Measurements from ENCODE around the gene BCL7A. TPM values are rescaled to one million over a fixed set of nuclear protein-coding genes. Genes with fewer than 3 reads are reported as not detected.
"Not testable (repeated sequence)": the region's sequence is repeated elsewhere in the genome, so short reads cannot be mapped to it uniquely, and the experiment has no call there.

The BCL7A gene
- total RNA-seq, 2 experiments from 2014 or later: 6.2 to 8.1 TPM

- CTCF ChIA-PET: interaction anchor here (1.7 kb wide), 1 partner anchor 24 kb away, joined by 4 read pairs; no protein-coding TSS in a partner anchor
- no peaks in the 10 kb centered on the region for H3K9me3 Mint-ChIP-seq (ENCODE audit: insufficient read depth)
- H3K4me1 Mint-ChIP-seq (ENCODE audit: low read depth): peaks cover 20% of the 10 kb centered on the region
- no peaks in the 10 kb centered on the region for H3K27me3 Mint-ChIP-seq (ENCODE audit: low read depth)
- no peak for ATAC-seq
- POLR2A ChIA-PET: interaction anchor here (0.6 kb wide), 1 partner anchor 251 kb away, joined by 4 read pairs; no protein-coding TSS in a partner anchor
- H3K36me3 Mint-ChIP-seq (ENCODE audit: low read depth): no peaks in the 10 kb centered on the region
- no peak overlapping the region for H3K4me3 Mint-ChIP-seq
- no peak overlapping the region for H3K27ac Mint-ChIP-seq
- DNase-seq: no peak
These were observed 8.8 kb downstream of the BCL7A start for GRCh38 chr12:122030424-122031035.

DNA sequence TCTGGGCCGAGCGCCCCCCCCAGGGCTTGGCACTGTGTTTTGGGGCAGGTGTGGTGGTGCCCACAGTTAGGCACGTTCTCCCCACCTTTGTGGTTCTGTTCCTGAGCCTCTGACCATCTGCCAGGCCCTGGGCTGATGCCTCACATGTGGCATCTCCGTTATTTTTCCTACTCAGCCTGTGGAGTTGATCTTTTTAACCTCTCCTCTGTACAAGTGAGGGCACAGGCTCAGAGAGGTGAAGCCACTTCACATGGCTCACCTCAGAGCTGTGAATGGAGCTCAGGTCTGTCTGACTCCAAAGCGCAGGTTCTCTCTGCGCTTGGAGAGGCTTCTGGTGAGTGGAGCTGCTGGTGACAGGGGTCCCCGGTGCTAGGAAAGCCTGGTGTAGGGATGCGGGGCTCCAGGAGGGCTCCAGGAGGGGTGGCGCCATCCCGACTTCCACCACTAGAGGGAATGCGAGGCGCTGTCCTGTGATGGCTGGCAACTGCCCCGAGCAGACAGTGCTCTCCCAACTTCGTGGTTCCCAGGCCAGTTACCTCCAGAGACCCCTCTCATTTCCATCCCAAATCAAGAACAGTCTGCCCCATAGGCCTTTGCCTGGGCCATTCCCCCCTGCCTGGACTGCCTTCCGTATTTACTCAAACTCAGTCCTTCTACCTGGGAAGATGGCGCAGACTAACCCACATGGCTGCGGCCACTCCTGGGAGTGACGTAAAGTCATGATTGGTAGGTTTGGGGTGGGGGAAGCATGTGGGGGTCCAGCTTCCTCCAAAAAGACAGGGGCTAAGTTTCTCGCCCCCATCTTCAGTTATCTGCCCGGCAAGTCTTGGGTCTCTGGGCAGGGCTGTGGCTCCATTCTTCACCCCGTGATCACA lies 9.9 kb downstream of the BCL7A start:
- Mint-ChIP-seq H3K9me3 (ENCODE audit: insufficient read depth) (no peaks in the 10 kb centered on the region), H3K27me3 (ENCODE audit: low read depth) (no peaks in the 10 kb centered on the region), H3K4me1 (ENCODE audit: low read depth) (peaks cover 20% of the 10 kb centered on the region), H3K36me3 (ENCODE audit: low read depth) (peaks cover 4% of the 10 kb centered on the region), H3K27ac (no peak overlapping the region), H3K4me3 (no peak overlapping the region)
- DNase-seq (peak; percentile 67), ATAC-seq (peak; percentile 82)
- CTCF ChIA-PET: interaction anchor here (1.0 to 1.3 kb wide), 4 partner anchors 11 to 162 kb away, joined by 3 read pairs; no protein-coding TSS in a partner anchor
- POLR2A ChIA-PET: interaction anchor here (1.1 kb wide), 1 partner anchor 8 kb away, joined by 3 read pairs; no protein-coding TSS in a partner anchor

- POLR2A ChIA-PET: interaction anchor here (1.1 kb wide), 1 partner anchor 9 kb away, joined by 3 read pairs; no protein-coding TSS in a partner anchor
- Mint-ChIP-seq H3K27ac (no peak overlapping the region), H3K4me3 (no peak overlapping the region), H3K27me3 (ENCODE audit: low read depth) (no peaks in the 10 kb centered on the region), H3K4me1 (ENCODE audit: low read depth) (peaks cover 20% of the 10 kb centered on the region), H3K36me3 (ENCODE audit: low read depth) (peaks cover 7% of the 10 kb centered on the region), H3K9me3 (ENCODE audit: insufficient read depth) (no peaks in the 10 kb centered on the region)
- DNase-seq (no peak), ATAC-seq (no peak)
- CTCF ChIA-PET: no interaction called here
These were observed 10.9 kb downstream of the BCL7A start for GRCh38 chr12:122032580-122032979.

GRCh38 chr12:122035292-122035691 lies 13.6 kb downstream of the BCL7A start:
- no peak for DNase-seq
- H3K27me3 Mint-ChIP-seq (ENCODE audit: low read depth): no peaks in the 10 kb centered on the region
- ChIA-PET CTCF (no interaction called here), POLR2A (no interaction called here)
- H3K27ac Mint-ChIP-seq: no peak overlapping the region
- peaks cover 7% of the 10 kb centered on the region for H3K36me3 Mint-ChIP-seq (ENCODE audit: low read depth)
- no peaks in the 10 kb centered on the region for H3K4me1 Mint-ChIP-seq (ENCODE audit: low read depth)
- H3K9me3 Mint-ChIP-seq (ENCODE audit: insufficient read depth): no peaks in the 10 kb centered on the region
- H3K4me3 Mint-ChIP-seq: no peak overlapping the region
- no peak for ATAC-seq

- Mint-ChIP-seq H3K4me3 (no peak overlapping the region), H3K27me3 (ENCODE audit: low read depth) (no peaks in the 10 kb centered on the region), H3K9me3 (ENCODE audit: insufficient read depth) (no peaks in the 10 kb centered on the region), H3K27ac (no peak overlapping the region), H3K4me1 (ENCODE audit: low read depth) (no peaks in the 10 kb centered on the region), H3K36me3 (ENCODE audit: low read depth) (peaks cover 7% of the 10 kb centered on the region)
- POLR2A ChIA-PET: no interaction called here
- ATAC-seq: no peak
- DNase-seq: no peak
- CTCF ChIA-PET: interaction anchor here (2.5 kb wide), 1 partner anchor 87 kb away, joined by 12 read pairs; no protein-coding TSS in a partner anchor
These were observed 14.5 kb downstream of the BCL7A start for GRCh38 chr12:122036153-122036552.

GRCh38 chr12:122040579-122041386 lies 19.1 kb downstream of the BCL7A start:
- Mint-ChIP-seq H3K4me1 (ENCODE audit: low read depth) (no peaks in the 10 kb centered on the region), H3K4me3 (no peak overlapping the region), H3K9me3 (ENCODE audit: insufficient read depth) (no peaks in the 10 kb centered on the region), H3K27me3 (ENCODE audit: low read depth) (no peaks in the 10 kb centered on the region), H3K36me3 (ENCODE audit: low read depth) (peaks cover 10% of the 10 kb centered on the region), H3K27ac (no peak overlapping the region)
- ChIA-PET CTCF (no interaction called here), POLR2A (no interaction called here)
- no peak for ATAC-seq
- DNase-seq: no peak

- ATAC-seq; DNase-seq; H3K27ac Mint-ChIP-seq; H3K9me3 Mint-ChIP-seq (ENCODE audit: insufficient read depth); H3K27me3 Mint-ChIP-seq (ENCODE audit: low read depth); H3K4me3 Mint-ChIP-seq; POLR2A ChIA-PET; H3K36me3 Mint-ChIP-seq (ENCODE audit: low read depth); H3K4me1 Mint-ChIP-seq (ENCODE audit: low read depth): not testable (repeated sequence)
- CTCF ChIA-PET: interaction anchor here (1.0 kb wide), 1 partner anchor 13 kb away, joined by 3 read pairs; no protein-coding TSS in a partner anchor
These were observed 19.8 kb downstream of the BCL7A start for GRCh38 chr12:122041458-122041857.

DNA sequence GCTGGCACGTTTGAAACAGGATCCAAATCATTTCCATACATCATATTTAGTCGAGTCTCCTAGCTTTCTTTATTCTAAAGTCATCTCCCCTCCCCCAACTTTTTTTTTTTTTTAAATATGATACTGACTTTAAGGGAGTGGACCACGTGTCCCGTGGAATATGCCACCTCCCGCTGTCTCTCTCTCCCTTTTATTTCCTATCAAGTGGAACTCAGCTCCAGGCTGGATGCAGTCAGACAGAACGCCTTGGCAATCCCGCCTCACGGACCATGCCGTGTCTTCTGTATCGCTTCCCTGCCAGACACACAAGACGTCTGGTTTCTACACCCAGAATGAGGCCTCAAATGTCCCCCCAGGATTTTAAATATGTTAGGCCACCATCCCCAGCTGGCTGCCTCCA lies 21.2 kb downstream of the BCL7A start:
- H3K27me3 Mint-ChIP-seq (ENCODE audit: low read depth): no peaks in the 10 kb centered on the region
- peaks cover 4% of the 10 kb centered on the region for H3K36me3 Mint-ChIP-seq (ENCODE audit: low read depth)
- ChIA-PET POLR2A (no interaction called here), CTCF (interaction anchor here (0.6 to 1.4 kb wide), 5 partner anchors 11 to 127 kb away, joined by 3 to 4 read pairs (median 3); no protein-coding TSS in a partner anchor)
- DNase-seq (no peak), ATAC-seq (no peak)
- H3K4me1 Mint-ChIP-seq (ENCODE audit: low read depth): no peaks in the 10 kb centered on the region
- H3K4me3 Mint-ChIP-seq: no peak overlapping the region
- H3K27ac Mint-ChIP-seq: no peak overlapping the region
- H3K9me3 Mint-ChIP-seq (ENCODE audit: insufficient read depth): no peaks in the 10 kb centered on the region

DNA sequence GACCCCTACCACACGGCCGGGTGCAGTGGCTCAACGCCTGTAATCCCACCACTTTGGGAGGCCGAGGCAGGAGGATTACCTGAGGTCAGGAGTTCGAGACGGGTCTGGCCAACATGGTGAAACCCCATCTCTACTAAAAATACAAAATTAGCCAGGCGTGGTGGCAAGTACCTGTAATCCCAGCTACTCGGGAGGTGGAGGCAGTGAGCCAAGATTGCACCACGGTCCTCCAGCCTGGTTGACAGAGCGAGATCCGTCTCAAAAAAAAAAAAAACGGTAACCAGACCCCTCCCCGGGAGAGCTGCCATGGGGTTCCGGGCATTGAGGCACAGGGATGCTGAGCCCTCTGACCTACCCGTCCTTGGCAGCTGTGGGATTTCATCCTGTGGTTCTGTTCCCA lies 21.8 kb downstream of the BCL7A start:
- no peak for DNase-seq
- H3K4me3 Mint-ChIP-seq: no peak overlapping the region
- ChIA-PET POLR2A (no interaction called here), CTCF (interaction anchor here (0.7 to 1.4 kb wide), 2 partner anchors 11 to 80 kb away, joined by 3 read pairs; no protein-coding TSS in a partner anchor)
- ATAC-seq: no peak
- no peaks in the 10 kb centered on the region for H3K9me3 Mint-ChIP-seq (ENCODE audit: insufficient read depth)
- peaks cover 4% of the 10 kb centered on the region for H3K36me3 Mint-ChIP-seq (ENCODE audit: low read depth)
- H3K27me3 Mint-ChIP-seq (ENCODE audit: low read depth): no peaks in the 10 kb centered on the region
- no peaks in the 10 kb centered on the region for H3K4me1 Mint-ChIP-seq (ENCODE audit: low read depth)
- no peak overlapping the region for H3K27ac Mint-ChIP-seq

- no peak overlapping the region for H3K27ac Mint-ChIP-seq
- no peaks in the 10 kb centered on the region for H3K9me3 Mint-ChIP-seq (ENCODE audit: insufficient read depth)
- CTCF ChIA-PET: interaction anchor here (1.2 kb wide), 1 partner anchor 9 kb away, joined by 3 read pairs; no protein-coding TSS in a partner anchor
- H3K36me3 Mint-ChIP-seq (ENCODE audit: low read depth): peaks cover 4% of the 10 kb centered on the region
- DNase-seq (no peak), ATAC-seq (no peak)
- no peak overlapping the region for H3K4me3 Mint-ChIP-seq
- POLR2A ChIA-PET: no interaction called here
- no peaks in the 10 kb centered on the region for H3K4me1 Mint-ChIP-seq (ENCODE audit: low read depth)
- no peaks in the 10 kb centered on the region for H3K27me3 Mint-ChIP-seq (ENCODE audit: low read depth)
These were observed 23.6 kb downstream of the BCL7A start for GRCh38 chr12:122045262-122045661.

GRCh38 chr12:122046145-122046544 lies 24.5 kb downstream of the BCL7A start:
- POLR2A ChIA-PET: no interaction called here

More at GRCh38 chr12:122046145-122046544, 24.5 kb downstream of the BCL7A start:
- H3K36me3 Mint-ChIP-seq (ENCODE audit: low read depth): peaks cover 4% of the 10 kb centered on the region
- no peaks in the 10 kb centered on the region for H3K4me1 Mint-ChIP-seq (ENCODE audit: low read depth)
- H3K4me3 Mint-ChIP-seq: no peak overlapping the region
- CTCF ChIA-PET: interaction anchor here (0.8 to 1.2 kb wide), 2 partner anchors 9 to 77 kb away, joined by 3 to 4 read pairs; no protein-coding TSS in a partner anchor
- H3K27ac Mint-ChIP-seq: no peak overlapping the region
- DNase-seq: no peak
- no peaks in the 10 kb centered on the region for H3K27me3 Mint-ChIP-seq (ENCODE audit: low read depth)
- no peak for ATAC-seq
- H3K9me3 Mint-ChIP-seq (ENCODE audit: insufficient read depth): no peaks in the 10 kb centered on the region

All from activated CD8-positive, alpha-beta T cell treated with anti-CD3 and anti-CD28 coated beads, Interleukin-2, amount 10 ng/mL, durations not matched to agents 7 days and 5 days (primary cell).